MM.1S (cell line): ENCODE results near the gene EPYC.

Experiments used
- DNase-seq: peaks from one replicate; pipeline ENCODE4 v3.0.0-alpha.2; 2015
- H2AFZ ChIP-seq: fragments of 300-600 bp; sonication (generic); 2 replicates; pipeline ENCODE4 v1.6.0; 2016; ENCODE audit warnings: antibody characterized with exemption, low read length
- H3F3A ChIP-seq: fragments of 300-600 bp; sonication (generic); 2 replicates; pipeline ENCODE4 v1.6.1; 2016; ENCODE audit warnings: mild to moderate bottlenecking, antibody characterized with exemption, low read length, moderate library complexity, mixed read lengths; ENCODE audit not compliant: insufficient read depth
- H3K27ac ChIP-seq: fragments of 300-600 bp; sonication (generic); 2 replicates; pipeline ENCODE4 v1.5.1; 2016; ENCODE audit warnings: mild to moderate bottlenecking, low read length
- H3K27me3 ChIP-seq: fragments of 300-600 bp; sonication (generic); replicated peaks from 2 replicates; pipeline ENCODE4 v1.6.0; 2016; ENCODE audit warnings: low read length; ENCODE audit not compliant: insufficient read depth
- H3K36me3 ChIP-seq: fragments of 300-600 bp; sonication (generic); replicated peaks from 2 replicates; pipeline ENCODE4 v1.6.1; 2016; ENCODE audit warnings: mild to moderate bottlenecking, low read length, mixed read lengths; ENCODE audit not compliant: insufficient read depth
- H3K4me1 ChIP-seq: fragments of 300-600 bp; sonication (generic); 2 replicates; pipeline ENCODE4 v1.6.1; 2016; ENCODE audit warnings: low read length, mixed read lengths
- H3K4me2 ChIP-seq: fragments of 300-600 bp; sonication (generic); 2 replicates; pipeline ENCODE4 v1.6.0; 2016; ENCODE audit warnings: low read depth, low read length
- H3K4me3 ChIP-seq: fragments of 300-600 bp; sonication (generic); 2 replicates; pipeline ENCODE4 v1.5.1; 2016; ENCODE audit warnings: low read length, mixed read lengths
- H3K79me2 ChIP-seq: fragments of 300-600 bp; sonication (generic); 2 replicates; pipeline ENCODE4 v1.6.1; 2016; ENCODE audit warnings: mixed run types, low read length, mixed read lengths
- H3K9ac ChIP-seq: fragments of 300-600 bp; sonication (generic); 2 replicates; pipeline ENCODE4 v1.6.1; 2016; ENCODE audit warnings: low read length, mixed read lengths
- H3K9me2 ChIP-seq: fragments of 300-600 bp; sonication (generic); replicated peaks from 2 replicates; pipeline ENCODE4 v1.6.1; 2016; ENCODE audit warnings: mild to moderate bottlenecking, low read length, mixed read lengths; ENCODE audit not compliant: insufficient read depth
- H3K9me3 ChIP-seq: fragments of 300-600 bp; sonication (generic); replicated peaks from 2 replicates; pipeline ENCODE4 v1.6.1; 2016; ENCODE audit warnings: mild to moderate bottlenecking, low read length, mixed read lengths; ENCODE audit not compliant: insufficient read depth
- H4K20me1 ChIP-seq: fragments of 300-600 bp; sonication (generic); 2 replicates; pipeline ENCODE4 v1.6.1; 2016; ENCODE audit warnings: mild to moderate bottlenecking, low read length, moderate library complexity, mixed read lengths; ENCODE audit not compliant: insufficient read depth
- EZH2 ChIP-seq: fragments of 300-600 bp; sonication (generic); optimal IDR thresholded peaks from 2 replicates; pipeline ENCODE3; 2017; ENCODE audit warnings: low read depth, mild to moderate bottlenecking, antibody characterized with exemption, low read length, mixed read lengths
- EZH2phosphoT487 ChIP-seq: fragments of 300-600 bp; sonication (generic); IDR thresholded peaks from 2 replicates; pipeline ENCODE4 v1.6.1; 2018; ENCODE audit warnings: antibody characterized with exemption, low read length
- TF ChIP-seq, protein P1 (sequence below): fragments of 300-600 bp; sonication (generic); IDR thresholded peaks from 2 replicates; pipeline ENCODE4 v1.5.1; 2016; ENCODE audit warnings: antibody characterized with exemption, low read length, mixed read lengths

EPYC gene

DNA sequence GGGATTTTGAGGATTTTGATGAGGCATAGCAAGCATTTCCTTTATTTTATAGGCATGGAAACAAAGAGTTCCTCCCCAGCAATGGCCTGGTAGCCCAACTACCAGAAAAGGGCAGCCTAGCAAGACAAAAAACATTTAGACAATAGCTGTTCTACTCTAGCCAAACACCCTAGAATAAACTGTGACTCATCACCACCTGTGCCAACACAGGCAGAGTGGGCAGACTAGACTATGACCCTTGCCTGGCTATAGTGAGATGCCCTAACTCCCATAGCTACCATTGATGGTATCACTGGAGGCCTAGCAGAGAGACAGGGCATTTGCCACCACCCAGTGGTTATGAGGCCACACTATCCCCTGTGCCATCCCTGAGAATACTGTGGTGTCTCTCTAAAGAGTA, 34.3 kb downstream of the EPYC start:
- no peaks in the 10 kb centered on the region for H3K4me1 ChIP-seq
- H3K4me2 ChIP-seq, result no peak overlapping the region
- no peak overlapping the region for H2AFZ ChIP-seq
- no peak for DNase-seq
- no peaks in the 10 kb centered on the region for H3K36me3 ChIP-seq
- no peak overlapping the region for H3K4me3 ChIP-seq
- H3K27me3 ChIP-seq, result no peaks in the 10 kb centered on the region
- no peaks in the 10 kb centered on the region for H3K9me2 ChIP-seq
- no peaks in the 10 kb centered on the region for H4K20me1 ChIP-seq
- no peaks in the 10 kb centered on the region for H3F3A ChIP-seq
- no peaks in the 10 kb centered on the region for H3K79me2 ChIP-seq
- H3K9ac ChIP-seq, result no peak overlapping the region
- TF ChIP-seq EZH2 (no peak), EZH2phosphoT487 (no peak)
- TF ChIP-seq, protein P1, sequence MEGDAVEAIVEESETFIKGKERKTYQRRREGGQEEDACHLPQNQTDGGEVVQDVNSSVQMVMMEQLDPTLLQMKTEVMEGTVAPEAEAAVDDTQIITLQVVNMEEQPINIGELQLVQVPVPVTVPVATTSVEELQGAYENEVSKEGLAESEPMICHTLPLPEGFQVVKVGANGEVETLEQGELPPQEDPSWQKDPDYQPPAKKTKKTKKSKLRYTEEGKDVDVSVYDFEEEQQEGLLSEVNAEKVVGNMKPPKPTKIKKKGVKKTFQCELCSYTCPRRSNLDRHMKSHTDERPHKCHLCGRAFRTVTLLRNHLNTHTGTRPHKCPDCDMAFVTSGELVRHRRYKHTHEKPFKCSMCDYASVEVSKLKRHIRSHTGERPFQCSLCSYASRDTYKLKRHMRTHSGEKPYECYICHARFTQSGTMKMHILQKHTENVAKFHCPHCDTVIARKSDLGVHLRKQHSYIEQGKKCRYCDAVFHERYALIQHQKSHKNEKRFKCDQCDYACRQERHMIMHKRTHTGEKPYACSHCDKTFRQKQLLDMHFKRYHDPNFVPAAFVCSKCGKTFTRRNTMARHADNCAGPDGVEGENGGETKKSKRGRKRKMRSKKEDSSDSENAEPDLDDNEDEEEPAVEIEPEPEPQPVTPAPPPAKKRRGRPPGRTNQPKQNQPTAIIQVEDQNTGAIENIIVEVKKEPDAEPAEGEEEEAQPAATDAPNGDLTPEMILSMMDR, result no peak
- H3K27ac ChIP-seq, result no peak overlapping the region
- no peaks in the 10 kb centered on the region for H3K9me3 ChIP-seq

DNA sequence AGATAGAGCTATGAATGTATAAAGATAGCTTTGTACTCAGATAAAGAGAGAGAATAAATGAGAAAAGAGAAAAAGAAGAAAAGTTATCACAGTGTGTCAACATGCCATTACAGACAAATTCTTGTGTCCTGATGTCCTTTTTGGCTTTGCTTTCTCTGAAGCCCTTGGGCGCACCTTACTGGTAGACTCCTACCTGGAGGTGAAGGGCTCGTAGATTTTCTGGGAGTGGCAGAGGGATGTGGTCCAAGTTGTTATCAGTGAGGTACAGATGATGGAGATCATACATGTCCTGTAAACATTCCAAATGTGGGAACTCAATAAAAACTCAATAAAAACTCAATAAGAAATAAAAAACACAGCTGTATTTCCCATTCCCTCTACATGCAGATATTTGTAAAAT, 34.9 kb downstream of the EPYC start:
- no peak overlapping the region for H3K27ac ChIP-seq
- no peaks in the 10 kb centered on the region for H3K4me1 ChIP-seq
- no peaks in the 10 kb centered on the region for H3K9me2 ChIP-seq
- no peaks in the 10 kb centered on the region for H4K20me1 ChIP-seq
- no peak overlapping the region for H3K4me3 ChIP-seq
- no peaks in the 10 kb centered on the region for H3K9me3 ChIP-seq
- no peak for DNase-seq
- no peak for TF ChIP-seq EZH2phosphoT487
- no peak for TF ChIP-seq EZH2
- TF ChIP-seq, protein P1, result no peak
- no peak overlapping the region for H3K4me2 ChIP-seq
- no peaks in the 10 kb centered on the region for H3K27me3 ChIP-seq
- H3K79me2 ChIP-seq, result no peaks in the 10 kb centered on the region
- no peak overlapping the region for H3K9ac ChIP-seq
- H3F3A ChIP-seq, result no peaks in the 10 kb centered on the region
- H3K36me3 ChIP-seq, result no peaks in the 10 kb centered on the region
- no peak overlapping the region for H2AFZ ChIP-seq

DNA sequence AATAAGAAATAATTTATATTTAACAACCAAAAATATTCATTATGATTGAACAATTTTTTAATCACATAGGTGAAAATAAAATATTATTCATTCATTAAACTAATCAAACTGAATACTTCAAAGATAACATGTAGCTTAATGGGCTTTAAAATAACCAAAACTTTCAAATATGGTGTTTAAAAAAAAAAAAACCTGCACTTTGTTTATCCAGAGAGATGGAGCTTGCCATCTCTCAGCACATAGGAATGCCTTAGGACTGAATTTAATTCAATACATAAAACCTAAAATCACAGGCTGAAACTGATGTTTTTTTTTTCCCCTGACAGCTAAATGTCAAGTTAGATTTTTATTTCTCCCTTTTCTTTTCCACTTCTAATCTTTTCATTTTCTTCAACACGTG, 35.4 kb downstream of the EPYC start:
- no peak overlapping the region for H3K9ac ChIP-seq
- H2AFZ ChIP-seq, result no peak overlapping the region
- H3F3A ChIP-seq, result no peaks in the 10 kb centered on the region
- no peaks in the 10 kb centered on the region for H3K9me3 ChIP-seq
- H3K27ac ChIP-seq, result no peak overlapping the region
- H3K27me3 ChIP-seq, result no peaks in the 10 kb centered on the region
- H3K4me1 ChIP-seq, result no peaks in the 10 kb centered on the region
- TF ChIP-seq, protein P1, result no peak
- H3K79me2 ChIP-seq, result no peaks in the 10 kb centered on the region
- DNase-seq, result no peak
- no peak overlapping the region for H3K4me2 ChIP-seq
- H4K20me1 ChIP-seq, result no peaks in the 10 kb centered on the region
- H3K36me3 ChIP-seq, result no peaks in the 10 kb centered on the region
- no peak overlapping the region for H3K4me3 ChIP-seq
- no peaks in the 10 kb centered on the region for H3K9me2 ChIP-seq

DNA sequence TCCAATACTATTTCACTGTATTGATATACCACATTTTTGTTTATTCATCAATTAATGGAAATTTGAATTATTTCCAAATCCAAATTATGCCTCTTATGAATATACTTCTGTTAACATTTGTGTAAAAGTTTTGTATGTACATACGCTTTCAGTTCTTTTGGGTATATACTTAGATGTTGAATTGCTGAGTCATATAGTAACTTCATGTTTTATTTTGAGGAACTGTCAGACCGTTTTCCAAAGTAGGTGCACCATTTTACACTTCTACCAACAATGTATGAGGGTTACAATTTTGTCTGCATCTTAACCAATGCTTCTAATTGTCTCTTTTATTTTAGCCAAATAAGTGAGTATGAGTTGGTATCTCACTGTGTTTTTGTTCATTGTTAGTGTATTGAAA, 39.6 kb downstream of the EPYC start:
- H4K20me1 ChIP-seq, result no peaks in the 10 kb centered on the region
- no peak overlapping the region for H2AFZ ChIP-seq
- H3K9me3 ChIP-seq, result no peaks in the 10 kb centered on the region
- H3K27ac ChIP-seq, result no peak overlapping the region
- H3K4me1 ChIP-seq, result no peaks in the 10 kb centered on the region
- TF ChIP-seq, protein P1, result no peak
- no peak for TF ChIP-seq EZH2
- TF ChIP-seq EZH2phosphoT487, result no peak
- no peak for DNase-seq
- no peak overlapping the region for H3K4me3 ChIP-seq
- H3K4me2 ChIP-seq, result no peak overlapping the region
- no peaks in the 10 kb centered on the region for H3K9me2 ChIP-seq
- no peaks in the 10 kb centered on the region for H3K27me3 ChIP-seq
- no peaks in the 10 kb centered on the region for H3K79me2 ChIP-seq
- H3K9ac ChIP-seq, result no peak overlapping the region
- no peaks in the 10 kb centered on the region for H3K36me3 ChIP-seq
- no peaks in the 10 kb centered on the region for H3F3A ChIP-seq
